GM21576 (cell line): ENCODE measurements around the gene POC1B.
A peak's percentile ranks its signal among the peaks of the same experiment; 100 is the strongest.

Experiments used
- ATAC-seq: cut with Tn5 transposase; IDR thresholded peaks from one replicate; pipeline ENCODE4 v1.9.1; 2021; ENCODE audit warnings: mild to moderate bottlenecking, moderate library complexity; ENCODE audit not compliant: unreplicated experiment

Gene POC1B

DNA sequence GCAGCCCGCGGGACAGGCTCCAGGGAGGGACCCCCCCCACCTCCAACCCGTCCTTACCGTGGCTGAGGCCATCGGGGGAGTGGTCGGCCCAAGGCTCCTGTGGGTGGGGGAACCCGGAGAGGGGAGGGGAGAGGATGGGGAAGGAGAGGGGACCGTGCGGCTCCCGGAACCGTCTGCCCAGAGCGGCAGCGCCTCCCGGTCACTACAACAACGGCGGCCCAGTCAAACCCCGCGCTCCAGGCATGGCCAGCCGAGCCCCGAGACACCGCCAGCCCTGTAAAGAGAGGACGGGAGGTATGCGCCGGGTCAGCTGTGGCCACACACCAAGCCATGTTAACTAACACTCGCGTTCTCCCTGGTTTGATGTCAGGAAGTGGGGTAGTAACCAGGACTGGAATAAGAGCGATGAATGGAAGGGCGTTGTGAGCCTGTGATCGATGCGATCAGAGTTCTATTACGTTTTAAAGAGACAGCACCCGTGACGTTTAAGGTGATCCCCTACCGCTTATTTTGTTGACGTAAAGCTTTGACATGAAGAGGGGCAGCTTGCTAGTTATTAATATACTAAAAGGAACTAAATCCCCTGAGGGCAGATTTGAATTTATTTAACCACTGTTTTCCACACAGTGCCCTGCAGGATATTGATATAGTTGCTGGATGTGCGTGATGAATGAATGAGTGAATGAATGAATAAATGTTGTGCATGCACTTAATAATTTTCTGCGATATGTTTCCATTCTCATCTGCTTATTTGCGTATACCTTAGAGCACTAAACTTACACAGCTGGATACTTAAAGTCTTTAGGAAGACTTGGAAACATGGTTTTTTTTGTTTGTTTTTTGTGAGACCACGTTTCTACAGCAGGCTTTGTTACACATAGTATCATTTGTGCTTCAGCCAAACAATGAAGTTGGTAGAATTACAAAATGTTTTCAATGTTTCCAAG lies at the start of gene POC1B:
POC1B (minus strand) TSS at position 224 of the 947 bp plus-strand sequence; CDS start at position 72, 152 bp downstream.
- ATAC-seq, result peak; percentile 70

- ATAC-seq, result no peak
Measured at GRCh38 chr12:89575374-89575773, 49.5 kb upstream of the POC1B start.

DNA sequence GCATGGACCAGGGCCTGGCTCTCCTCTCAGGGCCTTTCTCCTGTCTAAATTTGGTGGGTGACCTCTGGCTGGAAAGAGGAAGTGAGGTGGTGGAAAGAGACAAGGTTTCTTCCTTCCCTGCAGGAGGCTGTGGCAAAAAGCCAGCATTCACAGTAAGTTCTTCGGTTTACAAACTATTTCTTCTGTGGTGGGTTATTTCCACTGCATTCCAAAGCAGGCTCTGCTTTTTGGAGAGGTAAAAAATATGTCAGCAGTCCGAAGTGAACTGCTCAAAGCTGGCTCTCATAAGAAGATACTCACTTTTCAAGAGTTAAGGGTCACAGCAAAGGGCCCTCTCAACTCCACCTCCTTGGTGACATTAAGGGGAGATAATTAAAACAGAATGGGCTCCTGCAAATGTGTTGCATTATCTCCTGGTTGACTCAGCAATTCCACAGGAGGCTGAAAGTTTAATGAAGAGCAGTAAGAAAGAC lies 48.9 kb upstream of the POC1B start:
- no peak for ATAC-seq

DNA sequence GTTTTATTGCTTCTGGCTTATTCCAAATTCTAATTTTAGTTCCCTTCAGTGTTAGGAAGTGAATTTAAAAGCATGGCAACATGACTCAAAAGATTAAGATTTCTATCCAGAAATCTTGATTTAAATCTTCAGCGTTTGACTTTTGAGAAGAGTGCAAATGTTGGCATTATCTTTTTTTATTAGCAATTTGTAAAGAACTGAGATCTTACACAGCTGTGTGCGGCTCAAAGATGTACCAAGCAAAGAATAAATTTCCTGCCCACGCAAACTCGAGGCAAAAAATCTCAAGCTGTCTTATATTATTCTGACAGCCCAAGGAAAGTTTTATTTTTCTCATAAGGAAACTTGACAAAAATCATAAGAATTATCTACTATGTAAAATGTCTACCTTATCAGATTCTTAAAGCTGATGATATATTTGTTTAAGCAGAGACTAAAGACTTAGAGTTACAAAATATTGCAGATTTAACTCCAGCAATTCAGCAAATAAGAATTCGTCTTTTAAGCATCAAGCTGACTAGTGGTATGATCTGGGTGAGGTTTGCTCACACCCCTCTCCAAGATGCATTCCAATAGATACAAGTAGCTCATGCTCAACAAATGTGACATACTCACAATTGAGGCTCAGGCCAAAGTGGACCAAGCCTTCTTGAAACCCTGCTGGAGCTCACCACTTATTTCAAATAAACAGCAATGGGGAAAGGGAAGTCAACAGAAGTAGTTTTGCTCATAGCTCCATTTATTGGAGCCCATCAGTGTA lies 47.4 kb upstream of the POC1B start:
- no peak for ATAC-seq

DNA sequence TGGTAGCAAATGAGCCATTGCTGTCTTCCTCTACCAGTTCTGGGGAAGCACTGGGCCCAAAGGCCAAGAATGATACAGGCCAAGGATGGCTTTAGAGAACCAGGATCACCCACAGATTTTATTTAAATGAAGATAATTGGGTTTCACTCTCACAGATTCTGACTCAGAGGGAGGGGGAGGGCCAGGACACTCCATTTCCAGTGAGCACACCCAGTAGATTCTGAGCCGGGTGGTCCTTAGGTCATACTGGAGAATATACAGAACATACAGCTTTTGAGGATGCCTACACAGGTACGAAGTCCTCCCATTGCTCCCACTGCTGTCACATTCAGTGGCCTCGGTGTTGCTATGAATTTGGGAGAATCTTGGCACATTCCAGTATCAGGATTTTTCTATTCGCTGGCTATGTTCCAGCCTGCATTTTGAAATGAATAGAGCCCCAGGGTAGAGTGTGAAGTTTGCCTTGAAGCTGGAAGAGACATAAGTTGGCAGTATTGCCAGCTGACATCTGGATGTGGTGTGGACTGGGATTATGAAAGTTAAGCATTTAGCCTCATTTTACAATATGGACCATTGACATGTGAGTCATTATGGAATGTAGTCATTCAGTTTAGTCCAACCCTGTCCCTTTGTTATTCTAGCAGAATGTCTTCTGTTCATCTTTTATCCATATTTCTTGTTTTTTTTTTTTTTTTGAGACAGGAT lies 45.8 kb upstream of the POC1B start:
- no peak for ATAC-seq

DNA sequence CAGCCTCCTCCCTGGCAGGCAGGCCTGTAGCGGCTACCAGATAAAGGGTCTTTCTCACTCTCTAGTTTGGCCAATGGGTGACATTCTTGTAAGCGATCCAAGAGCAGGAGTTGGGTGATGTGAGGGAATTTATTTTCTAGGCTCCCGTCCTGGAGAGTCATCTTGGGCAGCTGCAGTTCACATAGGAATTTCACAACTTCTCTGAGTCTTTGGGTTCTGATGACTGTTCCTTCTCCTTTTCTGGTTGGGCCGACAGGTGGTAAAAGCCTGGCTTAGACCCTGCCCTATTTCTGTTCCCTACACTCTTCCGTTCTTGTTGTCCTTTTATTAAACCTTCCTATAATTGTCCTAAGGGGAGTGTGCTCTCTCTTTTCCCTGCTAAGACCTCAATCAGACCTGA lies 42.6 kb upstream of the POC1B start:
- ATAC-seq, result no peak

DNA sequence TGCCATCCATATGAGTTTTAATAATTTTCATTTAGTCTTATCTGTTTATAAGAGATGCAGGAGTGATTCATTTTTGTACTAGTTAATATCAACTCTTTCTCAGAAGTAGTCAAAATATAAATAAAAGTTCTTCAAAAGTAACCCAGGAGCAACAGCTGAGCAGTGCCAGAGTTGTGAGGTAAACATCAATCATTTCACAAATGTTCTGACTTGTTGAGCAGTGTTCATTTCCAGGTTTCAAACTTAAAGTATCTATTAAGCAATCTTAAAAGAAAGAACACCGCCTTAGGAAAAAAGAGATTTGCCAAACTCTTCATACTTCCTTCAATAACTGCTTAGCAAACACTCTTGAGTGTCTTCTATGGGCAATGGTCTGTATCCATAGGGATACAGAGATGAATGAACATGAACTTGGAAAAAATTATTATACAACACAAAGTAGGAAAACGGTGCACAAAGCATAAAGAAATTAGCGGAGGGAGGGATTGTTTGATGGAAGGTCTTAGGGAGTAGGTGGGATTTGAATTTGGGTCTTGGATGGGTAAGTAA lies 41.9 kb upstream of the POC1B start:
- no peak for ATAC-seq

- no peak for ATAC-seq
Measured at GRCh38 chr12:89566615-89567014, 40.8 kb upstream of the POC1B start.

GRCh38 chr12:89565002-89565401 lies 39.2 kb upstream of the POC1B start:
- no peak for ATAC-seq

DNA sequence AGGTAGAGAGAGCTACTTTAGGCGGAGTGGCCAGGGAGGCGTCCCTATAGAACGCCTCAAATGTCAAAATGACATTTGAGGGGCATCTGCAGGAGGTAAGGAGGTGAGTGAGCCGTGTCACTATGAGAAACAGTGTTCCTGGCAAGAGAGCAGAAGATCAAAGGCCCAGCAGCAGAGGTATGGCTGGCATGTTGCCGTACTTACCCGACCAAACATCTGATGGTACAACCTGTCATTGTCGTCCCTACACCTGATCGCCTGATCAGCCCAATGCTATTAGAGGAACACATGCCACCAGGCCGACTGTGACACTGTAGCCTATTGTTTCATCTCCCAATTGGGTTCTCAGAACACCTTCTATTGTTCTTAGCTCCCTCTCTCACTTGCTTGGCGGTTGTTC lies 33.9 kb upstream of the POC1B start:
- no peak for ATAC-seq

DNA sequence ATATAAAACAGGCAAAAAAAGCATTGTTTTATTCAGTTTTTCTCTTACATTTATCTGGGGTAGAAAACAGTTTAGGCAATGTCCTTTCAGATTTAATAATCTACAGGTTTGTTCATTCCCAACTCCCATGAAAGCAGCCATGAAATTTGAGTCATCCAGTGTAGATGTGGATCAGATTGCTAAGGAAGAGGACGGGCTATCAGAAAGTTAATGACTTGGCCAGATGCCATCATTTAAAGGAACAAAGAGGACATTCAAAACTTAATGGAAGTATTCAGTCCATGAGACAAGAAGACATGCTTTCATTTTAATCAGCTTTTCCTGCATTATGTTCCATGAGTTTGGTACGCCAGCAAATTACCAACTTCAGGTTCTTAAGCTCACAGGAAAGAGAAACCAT lies 31.1 kb upstream of the POC1B start:
- no peak for ATAC-seq

GRCh38 chr12:89552376-89552775 lies 26.5 kb upstream of the POC1B start:
- no peak for ATAC-seq

- ATAC-seq, result no peak
Measured at GRCh38 chr12:89551747-89552146, 25.9 kb upstream of the POC1B start.

GRCh38 chr12:89547101-89547500 lies 21.3 kb upstream of the POC1B start:
- ATAC-seq, result no peak

DNA sequence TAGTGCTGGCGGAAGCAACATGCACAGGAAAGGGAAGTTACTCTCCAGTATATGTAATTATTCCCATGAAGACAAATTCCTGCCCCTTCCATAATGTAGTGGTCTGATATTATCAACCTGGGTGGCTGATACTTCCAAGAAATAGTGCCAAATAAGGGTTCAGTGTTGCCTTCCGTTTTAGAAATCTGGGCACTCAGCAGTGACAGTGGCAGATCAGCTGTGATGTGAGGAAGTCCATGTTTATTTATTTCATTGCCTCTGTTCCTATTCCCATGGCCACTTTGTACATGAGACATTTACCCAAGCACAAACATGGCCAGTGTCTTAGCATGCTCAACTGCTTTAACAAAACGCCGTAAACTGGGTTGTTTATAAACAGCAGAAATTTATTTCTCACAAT lies 20.3 kb upstream of the POC1B start:
- ATAC-seq, result no peak

DNA sequence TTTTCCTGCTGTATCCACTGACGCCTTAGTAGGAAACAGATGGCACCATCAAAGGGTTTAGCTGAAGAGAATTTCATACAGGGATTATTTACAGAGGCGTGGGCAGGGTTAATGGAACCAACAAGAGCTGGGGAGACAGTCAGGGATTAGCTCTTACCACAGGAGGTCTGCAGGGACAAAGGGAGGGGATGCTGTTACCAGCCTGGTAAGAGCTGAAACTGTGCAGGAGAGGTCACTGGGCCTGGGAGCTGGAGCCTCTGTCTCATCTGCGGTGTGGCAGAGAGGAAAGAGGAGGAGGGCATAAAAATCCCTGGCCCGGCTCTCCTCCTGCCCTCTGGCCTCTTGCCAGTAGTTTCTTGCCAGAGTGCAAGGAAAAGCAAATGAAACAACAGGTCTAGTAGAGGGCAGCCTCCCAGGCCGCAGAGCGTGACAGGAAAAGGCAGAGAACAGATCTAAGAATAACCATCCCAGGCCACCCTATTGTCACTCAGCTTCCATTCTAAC lies 18.9 kb upstream of the POC1B start:
- ATAC-seq, result no peak

GRCh38 chr12:89544022-89544421 lies 18.2 kb upstream of the POC1B start:
- ATAC-seq, result no peak

DNA sequence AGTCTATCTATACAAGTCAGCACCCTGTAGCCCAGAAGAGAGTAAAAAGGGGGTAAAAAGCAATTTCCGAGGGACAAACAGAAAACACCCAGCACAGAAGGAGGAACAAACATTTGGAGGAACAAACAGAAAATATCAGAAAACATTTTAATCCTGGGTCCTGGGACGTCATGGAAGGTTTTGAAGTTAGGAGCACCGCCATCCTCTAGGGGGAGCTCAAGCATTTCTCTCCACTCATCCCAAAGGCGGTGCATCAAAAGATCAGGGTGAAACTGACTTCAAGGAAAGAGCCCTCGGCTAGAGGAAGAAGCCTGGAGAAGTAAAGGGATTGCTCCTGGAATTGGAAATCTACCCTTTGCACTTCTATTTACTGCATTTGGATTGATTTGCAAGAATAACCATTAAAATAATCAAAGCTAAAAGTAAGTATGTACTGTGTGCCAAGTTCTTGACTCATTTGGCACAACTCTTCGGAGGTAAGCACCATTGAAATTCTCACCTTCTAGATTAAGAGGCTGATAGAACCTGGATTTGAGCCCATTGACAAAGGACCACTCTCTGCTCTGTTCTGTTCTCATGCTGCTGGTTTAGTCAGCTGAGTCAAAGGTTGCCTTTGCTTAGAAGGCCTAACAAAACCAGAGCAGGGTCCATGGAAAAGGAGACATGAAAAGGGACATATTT lies 17.2 kb upstream of the POC1B start:
- ATAC-seq, result peak; percentile 87

DNA sequence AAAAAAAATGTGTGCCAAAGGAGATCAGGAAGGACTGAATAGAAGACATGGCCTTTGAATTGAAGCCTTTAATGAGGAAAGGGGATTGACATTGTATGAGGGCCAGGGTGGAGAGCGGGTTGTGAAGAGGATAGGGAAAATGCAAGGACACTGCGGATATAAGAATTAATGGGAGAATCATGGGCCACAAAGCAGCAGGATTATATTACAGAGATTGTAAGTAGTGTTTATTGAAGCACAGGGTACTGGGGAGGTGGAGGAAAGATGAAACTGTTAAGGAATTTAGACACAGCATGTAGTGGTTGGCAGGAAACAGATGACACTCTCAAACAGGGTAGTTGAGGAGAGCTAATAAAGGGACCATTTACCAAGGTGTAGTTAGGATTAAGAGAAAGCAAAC lies 16.4 kb upstream of the POC1B start:
- ATAC-seq, result no peak

GRCh38 chr12:89540586-89540985 lies 14.7 kb upstream of the POC1B start:
- no peak for ATAC-seq
